Aorta (tissue), 5 donors: Measurements from ENCODE around the gene SLC43A1. TPM values are rescaled to one million over a fixed set of nuclear protein-coding genes. Genes with fewer than 3 reads are reported as not detected.

ENCODE experiments used
- ATAC-seq: fragments of 200-7000 bp; cut with Tn5 transposase; one replicate; pipeline ENCODE4 v1.9.1; 2022; ENCODE audit warnings: moderate library complexity; ENCODE audit not compliant: low FRiP score
- DNase-seq, 2 donors: peaks; one replicate each; pipeline ENCODE4 v3.0.0-alpha.2; 2020
- H3K27ac ChIP-seq, 2 donors: one replicate each; pipeline ENCODE4 v1.5.1; 2013; ENCODE audit warnings: low read length in 2 of 2, mild to moderate bottlenecking in 2 of 2, moderate library complexity in 2 of 2, control low read depth in 1 of 2, inconsistent platforms in 1 of 2, low read depth in 1 of 2
- H3K27me3 ChIP-seq, 2 donors: one replicate each; pipeline ENCODE4 v1.6.1; 2013; ENCODE audit warnings: control low read depth in 1 of 2, low read length in 1 of 2, mild to moderate bottlenecking in 1 of 2, moderate library complexity in 1 of 2; ENCODE audit not compliant: insufficient read depth in 2 of 2, control insufficient read depth in 1 of 2
- H3K36me3 ChIP-seq, 2 donors: one replicate each; pipeline ENCODE4 v1.6.1; 2013; ENCODE audit warnings: control low read depth in 1 of 2, low read length in 1 of 2, mild to moderate bottlenecking in 1 of 2; ENCODE audit not compliant: insufficient read depth in 2 of 2, control insufficient read depth in 1 of 2
- H3K4me1 ChIP-seq, 2 donors: one replicate each; pipeline ENCODE4 v1.6.1; 2013; ENCODE audit warnings: low read length in 2 of 2, control low read depth in 1 of 2, mild to moderate bottlenecking in 1 of 2, moderate library complexity in 1 of 2; ENCODE audit not compliant: insufficient read depth in 2 of 2, control insufficient read depth in 1 of 2
- H3K4me3 ChIP-seq, 2 donors: one replicate each; pipeline ENCODE4 v1.5.1; 2013; ENCODE audit warnings: low read length in 2 of 2, control low read depth in 1 of 2, mild to moderate bottlenecking in 1 of 2
- H3K9me3 ChIP-seq: one replicate; pipeline ENCODE4 v1.6.1; 2013; ENCODE audit warnings: mild to moderate bottlenecking, low read length; ENCODE audit not compliant: control insufficient read depth
- WGBS, 2 donors: extraction: QIAGEN DNeasy Blood & Tissue Kit; methylation state at CpG; one replicate each; pipeline ENCODE4 v1.1.7; 2013; 5-methylcytosine and 5-hydroxymethylcytosine counted together
- intact Hi-C, 2 donors: fragments of 100-400 bp; cut with DNase I; formaldehyde crosslinking; loops; one replicate each; pipeline versions ENCODE4 v1.14.2 to v1.15.0; 2022
- polyA plus RNA-seq, 2 donors: library from polyadenylated mRNA; stranded (reverse); fragments of 200-250 nt; gene quantifications; one replicate each; pipeline ENCODE4 v1.2.3, GENCODE V29; 2013
- total RNA-seq, 2 donors: library from RNA; stranded (reverse); fragmentation: NEBNext Ultra II Directional; extraction: Animal tissue kit (Norgen Biotek cat#: 25700); gene quantifications; one replicate each; pipeline ENCODE4 v1.2.1, GENCODE V29; 2021
- donor health status: healthy with polysubstance abuse.
- donor health status: Bipolar disorder and iron deficiency.
- donor health status: DM: no; HTN: no; CAD: no.
- donor health status: DM: no; HTN: no; CAD: no.
- donor health status: DM: yes; HTN: yes; CAD: no.

Gene SLC43A1
- total and polyA plus RNA-seq, 4 donors, result 7.6 to 19.6 (median 12.2) TPM

DNA sequence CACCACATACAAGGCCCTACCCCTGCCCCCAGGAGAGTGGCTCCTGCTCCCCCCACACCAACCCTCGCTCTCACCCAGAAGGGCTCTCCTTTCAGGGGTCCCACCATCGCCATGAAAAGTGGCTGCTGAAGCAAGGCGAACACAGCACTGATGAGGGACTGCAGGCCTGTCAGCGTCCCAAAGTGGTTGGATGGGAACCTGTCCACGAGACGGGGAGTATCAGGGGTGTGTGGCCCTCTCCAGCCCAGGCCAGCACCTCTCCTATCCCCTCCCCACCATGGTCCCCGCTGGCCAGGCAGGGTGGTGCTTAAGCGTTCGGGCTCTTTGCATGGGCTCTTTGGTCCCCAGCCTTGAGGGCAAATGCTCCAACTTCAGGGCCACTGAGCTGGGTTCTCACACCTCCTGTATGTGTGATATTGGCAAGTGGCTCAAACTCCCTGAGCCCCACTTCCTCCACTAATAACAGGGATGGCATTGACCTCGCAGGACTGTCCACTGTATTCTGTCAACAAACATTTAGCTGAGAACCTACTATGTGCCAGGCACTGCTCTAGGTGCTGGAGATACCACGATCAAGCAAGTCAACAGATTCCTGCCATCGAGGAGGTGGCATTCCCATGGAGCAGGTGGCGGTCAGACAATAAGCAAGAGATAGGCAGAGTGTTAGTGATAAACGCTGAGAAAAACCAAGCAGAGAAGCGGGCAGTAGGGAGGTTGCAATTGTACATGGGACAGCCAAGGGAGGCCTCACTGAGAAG is 28.3 kb downstream of the SLC43A1 start:
- Histone ChIP-seq H3K36me3 (peaks cover 0 to 6% of the 10 kb centered on the region in 2 donors), H3K27ac (no peak overlapping the region), H3K4me3 (no peak overlapping the region), H3K27me3 (no peaks in the 10 kb centered on the region), H3K4me1 (no peaks in the 10 kb centered on the region), H3K9me3 (no peaks in the 10 kb centered on the region)
- DNase-seq (no peak), ATAC-seq (no peak)
- intact Hi-C loops, result no loop called here
- WGBS, 2 donors, result 93 to 95% methylated on average over 15 of the region's 15 CpGs

DNA sequence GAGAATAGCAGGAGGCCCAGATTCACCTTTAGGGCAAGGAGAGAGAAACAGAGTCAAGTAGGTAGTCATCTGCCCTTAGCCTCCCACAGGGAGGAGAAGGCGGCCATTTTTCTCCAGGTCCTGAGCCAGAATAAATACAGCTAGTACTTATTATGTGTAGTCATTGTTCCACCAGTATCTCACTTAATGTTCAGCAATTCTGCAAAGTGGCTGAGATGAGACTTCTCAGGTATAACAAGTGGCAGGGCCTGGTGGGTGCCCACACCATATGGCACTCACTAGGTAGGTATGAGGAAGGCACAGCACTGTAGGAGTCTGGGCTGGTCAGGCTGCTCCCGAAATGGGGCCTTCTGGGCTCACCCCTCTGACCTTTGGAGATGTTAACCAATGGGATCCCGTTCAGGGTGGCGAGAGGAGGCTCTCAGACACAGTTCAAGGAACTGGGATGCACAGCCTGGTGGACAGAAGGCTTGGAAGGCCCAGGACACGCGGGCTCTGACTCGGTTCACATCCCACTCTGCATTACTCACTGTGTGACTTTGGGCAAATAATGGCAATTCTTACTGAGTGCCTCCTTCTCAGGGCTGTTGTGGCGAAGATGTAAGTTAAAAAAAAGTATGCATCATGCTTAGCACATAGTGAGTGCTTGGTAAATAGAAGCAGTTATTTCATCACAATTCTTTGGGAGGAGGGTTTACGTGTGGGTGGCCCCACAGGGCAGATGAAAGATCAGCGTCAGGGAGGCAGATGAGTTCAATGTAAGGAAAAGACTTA is 30.1 kb downstream of the SLC43A1 start:
- no peak overlapping the region for H3K27ac ChIP-seq
- no peaks in the 10 kb centered on the region for H3K4me1 ChIP-seq
- intact Hi-C loops, result no loop called here
- H3K4me3 ChIP-seq, result no peak overlapping the region
- H3K27me3 ChIP-seq, result no peaks in the 10 kb centered on the region
- ATAC-seq (no peak), DNase-seq (no peak)
- no peaks in the 10 kb centered on the region for H3K9me3 ChIP-seq
- peaks cover 0 to 4% of the 10 kb centered on the region in 2 donors for H3K36me3 ChIP-seq
- WGBS, 2 donors, result 94% methylated on average over 10 of the region's 10 CpGs

DNA sequence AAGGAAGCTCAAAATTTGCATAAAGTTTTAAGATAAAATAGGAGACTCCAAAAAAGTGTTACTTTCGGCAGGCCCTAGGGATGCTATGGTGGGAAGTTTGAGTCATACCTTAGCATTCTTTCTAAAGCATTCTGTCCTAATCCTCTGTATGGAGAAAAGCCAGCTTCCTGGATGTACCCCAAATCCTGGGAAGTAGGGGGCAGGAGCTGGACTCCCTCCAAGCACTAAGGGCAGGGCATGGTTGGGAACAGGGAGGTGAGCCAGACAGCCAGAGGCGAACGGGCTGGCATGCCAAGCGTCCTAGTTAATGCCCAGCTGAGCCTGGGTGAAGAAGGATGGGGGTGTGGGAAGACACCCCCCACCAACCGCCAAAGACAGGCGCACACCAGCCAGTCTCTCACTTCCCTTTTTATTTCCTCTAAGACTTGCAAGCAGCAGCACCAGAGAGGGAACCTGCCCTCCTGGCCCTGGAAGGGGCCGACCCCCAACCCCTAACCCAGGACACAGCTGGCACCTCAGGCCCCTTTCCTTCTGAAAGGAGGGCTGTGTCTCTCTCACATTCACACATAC is 31.3 kb downstream of the SLC43A1 start:
- ATAC-seq (no peak), DNase-seq (no peak)
- Histone ChIP-seq H3K27me3 (no peaks in the 10 kb centered on the region), H3K9me3 (no peaks in the 10 kb centered on the region), H3K4me3 (no peak overlapping the region), H3K36me3 (peaks cover 0 to 4% of the 10 kb centered on the region in 2 donors), H3K4me1 (no peaks in the 10 kb centered on the region), H3K27ac (no peak overlapping the region)
- intact Hi-C loops, result loop anchor here in 1 of 2 donors (5.0 kb wide), 1 partner anchor 137 kb away; no protein-coding TSS in a partner anchor
- WGBS, 2 donors, result 61 to 70% methylated on average over 7 of the region's 7 CpGs

DNA sequence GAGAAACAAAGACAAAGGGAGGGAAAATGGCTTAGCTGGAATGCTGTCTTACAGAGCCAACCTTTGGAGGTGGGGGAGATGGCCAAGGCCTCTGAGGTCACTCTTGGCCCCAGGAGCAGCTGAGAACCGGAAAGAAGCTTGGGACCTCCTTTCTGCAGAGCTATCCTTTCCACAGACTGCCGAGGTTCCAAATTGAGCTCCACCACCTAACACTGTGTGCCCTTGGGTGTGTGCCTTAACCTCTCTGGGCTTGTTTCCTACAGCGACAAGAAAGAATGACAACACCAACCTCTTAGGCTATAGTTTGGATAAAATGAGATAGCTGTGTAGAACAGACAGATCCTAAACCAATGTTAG is 32.0 kb downstream of the SLC43A1 start:
- DNase-seq, result no peak
- Histone ChIP-seq H3K27me3 (no peaks in the 10 kb centered on the region), H3K4me3 (no peak overlapping the region), H3K9me3 (no peaks in the 10 kb centered on the region), H3K4me1 (no peaks in the 10 kb centered on the region), H3K27ac (no peak overlapping the region), H3K36me3 (peaks cover 0 to 4% of the 10 kb centered on the region in 2 donors)
- no peak for ATAC-seq
- intact Hi-C loops, result loop anchor here in 1 of 2 donors (5.0 kb wide), 1 partner anchor 136 kb away; no protein-coding TSS in a partner anchor
- 54 to 55% methylated on average over 3 of the region's 3 CpGs for WGBS, 2 donors

DNA sequence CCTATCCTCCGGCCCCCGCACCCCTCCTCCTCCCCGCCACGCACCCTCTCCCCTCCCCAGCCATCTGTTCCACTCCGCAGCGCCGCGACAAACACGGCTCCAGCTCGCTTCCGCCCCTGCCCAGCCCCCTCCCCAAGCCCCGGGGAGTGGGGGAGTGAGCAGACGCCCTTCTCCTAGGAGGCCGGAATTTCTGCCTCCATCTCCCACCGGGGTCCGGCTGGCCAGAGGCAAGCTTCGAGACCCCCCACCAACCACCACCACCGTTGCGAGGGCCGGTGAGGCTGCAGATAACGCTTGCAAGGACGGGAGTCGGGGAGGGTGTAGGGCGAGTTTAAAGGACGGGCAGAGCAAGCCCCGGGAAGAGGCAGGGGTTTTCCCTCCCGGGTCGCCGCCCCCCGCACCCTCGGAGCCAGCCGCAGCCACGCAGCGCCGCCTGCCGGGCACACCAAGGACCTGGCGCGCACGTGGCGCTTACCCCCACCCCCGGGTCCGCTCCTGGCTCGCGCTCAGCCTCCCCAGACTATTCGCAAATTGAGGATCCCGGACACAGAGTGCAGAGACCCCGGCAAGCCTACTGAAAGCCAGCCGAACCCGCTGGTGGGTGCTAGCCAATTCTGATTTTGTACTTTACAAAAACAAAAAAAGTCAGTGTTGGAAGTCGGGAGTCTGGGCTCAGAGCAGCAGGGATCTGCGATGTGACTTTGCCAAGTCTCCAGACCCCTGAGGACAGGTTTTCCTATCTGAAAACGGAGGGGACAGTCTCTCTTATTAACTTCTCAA is 32.5 kb downstream of the SLC43A1 start:
- WGBS, 2 donors, result 1% methylated on average over 42 to 52 of the region's 52 CpGs
- ATAC-seq, result peak; percentile 69

DNA sequence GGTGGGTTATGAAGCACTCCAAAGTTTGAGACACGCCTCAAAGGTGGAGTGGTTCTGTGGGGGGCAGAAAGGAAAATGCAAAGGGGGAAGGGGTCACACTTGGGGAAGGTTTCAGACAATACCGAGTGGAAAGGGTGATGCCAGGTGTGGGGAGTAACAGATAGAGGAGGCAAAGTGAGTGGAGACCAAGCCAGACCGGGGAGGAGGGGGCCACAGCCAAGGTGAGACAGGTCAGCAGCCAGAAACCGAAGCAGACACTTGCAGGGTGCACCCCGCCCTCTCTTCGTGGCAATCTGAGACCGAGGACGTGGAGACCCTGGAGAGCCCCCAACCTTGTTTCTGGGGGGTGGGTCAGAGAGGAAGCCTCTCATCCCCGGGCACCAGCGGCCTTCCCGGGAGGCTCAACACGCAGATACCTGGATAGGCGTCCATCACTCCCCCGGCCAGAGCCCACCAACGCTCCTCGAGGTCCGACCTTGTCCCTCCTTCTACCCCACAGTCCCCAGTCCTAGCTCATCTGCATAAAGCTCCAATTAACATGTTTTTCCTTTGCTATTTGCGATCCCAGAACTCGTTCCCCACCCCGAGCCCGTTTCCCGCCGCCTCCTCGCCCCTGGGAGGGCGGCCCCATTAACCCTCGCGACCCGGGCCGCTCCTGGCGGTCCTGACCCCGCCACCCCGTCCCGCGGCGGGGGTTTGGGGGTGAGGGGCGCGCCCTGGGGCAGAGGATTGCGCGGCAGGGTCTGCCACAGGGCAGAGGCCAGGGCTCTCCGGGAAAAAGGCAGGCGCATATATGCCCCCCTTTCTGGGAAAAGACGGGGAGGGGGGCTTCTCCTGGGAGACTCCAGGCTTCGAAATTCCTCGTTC is 33.4 kb downstream of the SLC43A1 start:
- intact Hi-C loops, result loop anchor here in 1 of 2 donors (2.0 to 5.0 kb wide), 2 partner anchors 23 to 135 kb away; no protein-coding TSS in a partner anchor
- DNase-seq (no peak), ATAC-seq (peak; percentile 8)
- Histone ChIP-seq H3K27me3 (no peaks in the 10 kb centered on the region), H3K27ac (no peak overlapping the region), H3K4me1 (no peaks in the 10 kb centered on the region), H3K4me3 (no peak overlapping the region), H3K9me3 (no peaks in the 10 kb centered on the region), H3K36me3 (no peaks in the 10 kb centered on the region)
- WGBS, 2 donors, result 12 to 15% methylated on average over 42 to 44 of the region's 44 CpGs

More for the DNA sequence above, 32.5 kb downstream of the SLC43A1 start:
- Histone ChIP-seq H3K27me3 (no peaks in the 10 kb centered on the region), H3K4me1 (no peaks in the 10 kb centered on the region), H3K9me3 (no peaks in the 10 kb centered on the region), H3K4me3 (no peak overlapping the region), H3K36me3 (no peaks in the 10 kb centered on the region), H3K27ac (no peak overlapping the region)
- intact Hi-C loops, result loop anchor here in 1 of 2 donors (5.0 kb wide), 1 partner anchor 136 kb away; no protein-coding TSS in a partner anchor
- DNase-seq, result peak in 1 of 2 donors; percentile 85

DNA sequence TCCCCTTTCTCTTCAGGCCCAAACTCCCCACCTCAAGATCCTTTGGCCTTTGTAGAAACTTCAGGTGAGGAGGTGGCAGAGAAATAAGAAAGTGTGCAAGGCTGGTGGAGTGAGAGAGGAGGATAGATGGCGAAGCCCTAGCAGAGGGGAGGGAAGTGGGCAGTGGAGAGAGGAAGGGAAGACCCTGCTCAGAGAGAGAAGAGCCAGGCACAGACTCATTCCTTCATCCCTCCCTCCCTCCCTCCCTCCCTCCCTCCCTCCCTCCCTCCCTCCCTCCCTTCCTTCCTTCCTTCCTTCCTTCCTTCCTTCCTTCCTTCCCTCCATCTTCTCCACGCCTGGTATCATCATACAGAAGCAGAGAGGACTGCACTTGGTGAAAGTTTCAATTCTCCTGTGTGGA is 34.2 kb downstream of the SLC43A1 start:
- no peak for DNase-seq
- H3K9me3 ChIP-seq, result no peaks in the 10 kb centered on the region
- H3K4me3 ChIP-seq, result no peak overlapping the region
- ATAC-seq, result no peak
- no peaks in the 10 kb centered on the region for H3K36me3 ChIP-seq
- no peaks in the 10 kb centered on the region for H3K27me3 ChIP-seq
- 45 to 50% methylated on average over 1 to 2 of the region's 2 CpGs for WGBS, 2 donors
- H3K27ac ChIP-seq, result no peak overlapping the region
- intact Hi-C loops, result loop anchor here in 1 of 2 donors (2.0 to 5.0 kb wide), 2 partner anchors 23 to 134 kb away; no protein-coding TSS in a partner anchor
- no peaks in the 10 kb centered on the region for H3K4me1 ChIP-seq
